Purkinje cell (primary cell): Measurements from ENCODE around the gene RPS18. TPM values are rescaled to one million over a fixed set of nuclear protein-coding genes. Genes with fewer than 3 reads are reported as not detected.

Experiments used
- polyA plus RNA-seq: library from polyadenylated mRNA; unstranded; fragments of >200 nt; fragmentation: Nextera tagmentation; gene quantifications from 2 replicates; pipeline ENCODE4 v1.2.1, GENCODE V29; 2014

Gene RPS18
- 709 and 869 TPM in 2 replicates for polyA plus RNA-seq

GRCh38 chr6:33271468-33272274, at the start of gene RPS18, which contains the start of gene VPS52:
RPS18 (plus strand) TSS chr6:33272075; CDS start chr6:33272120, 45 bp downstream.
VPS52 (minus strand) TSS chr6:33271876; CDS start chr6:33271675, 201 bp downstream.

GRCh38 chr6:33276864-33277662, 5.2 kb downstream of the RPS18 start, which contains the start of gene B3GALT4:
B3GALT4 (plus strand) TSS chr6:33277123; CDS start chr6:33277420, 297 bp downstream.

GRCh38 chr6:33288921-33289783, 17.3 kb downstream of the RPS18 start, which contains the start of the genes PFDN6 and WDR46:
PFDN6 (plus strand) TSS chr6:33289601; CDS start chr6:33289857, 256 bp downstream.
WDR46 (minus strand) TSS chr6:33289239; CDS start chr6:33289170, 69 bp downstream.

GRCh38 chr6:33298773-33299236, 26.9 kb downstream of the RPS18 start, which contains the start of gene RGL2:
RGL2 (minus strand) TSS chr6:33298942; CDS start chr6:33298610, 332 bp downstream.

GRCh38 chr6:33313709-33314514, 42.0 kb downstream of the RPS18 start, which contains the start of gene TAPBP:
TAPBP (minus strand) TSS chr6:33314078; CDS start chr6:33314041, 37 bp downstream.

GRCh38 chr6:33317669-33318425, 46.0 kb downstream of the RPS18 start, which contains the start of gene ZBTB22:
ZBTB22 (minus strand) TSS chr6:33317744; CDS start chr6:33316916, 828 bp downstream.

Other genes with a start within 250 kb of the RPS18 start
- 0.26 and 0.92 TPM in 2 replicates for gene HLA-DPA1, start 198.4 kb upstream of the RPS18 start, polyA plus RNA-seq
- 112 and 120 TPM in 2 replicates for gene HLA-DPB1, start 196.1 kb upstream of the RPS18 start, polyA plus RNA-seq
- gene COL11A2, start 79.6 kb upstream of the RPS18 start, polyA plus RNA-seq: 0.67 and 1.0 TPM in 2 replicates
- gene RXRB, start 71.4 kb upstream of the RPS18 start, polyA plus RNA-seq: 3.3 and 5.7 TPM in 2 replicates
- gene SLC39A7, start 71.2 kb upstream of the RPS18 start, polyA plus RNA-seq: 5.7 and 9.7 TPM in 2 replicates
- 3.1 and 10.1 TPM in 2 replicates for gene HSD17B8, start 67.4 kb upstream of the RPS18 start, polyA plus RNA-seq
- gene RING1, start 63.6 kb upstream of the RPS18 start, polyA plus RNA-seq: 6.8 and 15.9 TPM in 2 replicates
- gene VPS52, start 199 bp upstream of the RPS18 start, polyA plus RNA-seq: 31.6 and 34.2 TPM in 2 replicates
- 2.2 and 2.3 TPM in 2 replicates for gene B3GALT4, start 5.0 kb downstream of the RPS18 start, polyA plus RNA-seq
- 22.4 and 46.1 TPM in 2 replicates for gene WDR46, start 17.2 kb downstream of the RPS18 start, polyA plus RNA-seq
- 5.6 and 8.8 TPM in 2 replicates for gene PFDN6, start 17.5 kb downstream of the RPS18 start, polyA plus RNA-seq
- 3.2 and 5.0 TPM in 2 replicates for gene RGL2, start 26.9 kb downstream of the RPS18 start, polyA plus RNA-seq
- 10.8 and 14.1 TPM in 2 replicates for gene TAPBP, start 42.0 kb downstream of the RPS18 start, polyA plus RNA-seq
- gene ZBTB22, start 45.7 kb downstream of the RPS18 start, polyA plus RNA-seq: 0.42 and 1.6 TPM in 2 replicates
- gene DAXX, start 50.9 kb downstream of the RPS18 start, polyA plus RNA-seq: 6.0 and 6.5 TPM in 2 replicates
- gene KIFC1, start 119.7 kb downstream of the RPS18 start, polyA plus RNA-seq: not detected in 2 replicates
- gene PHF1, start 138.9 kb downstream of the RPS18 start, polyA plus RNA-seq: 14.0 and 14.2 TPM in 2 replicates
- gene CUTA, start 146.0 kb downstream of the RPS18 start, polyA plus RNA-seq: 385 and 492 TPM in 2 replicates
- gene SYNGAP1, start 148.0 kb downstream of the RPS18 start, polyA plus RNA-seq: 0.24 and 1.9 TPM in 2 replicates
- gene ZBTB9, start 182.5 kb downstream of the RPS18 start, polyA plus RNA-seq: 1.7 and 2.4 TPM in 2 replicates